Keratinocyte (primary cell): ENCODE data around the gene LGI4. TPM values are rescaled to one million over a fixed set of nuclear protein-coding genes. Genes with fewer than 3 reads are reported as not detected.
A peak's percentile ranks its signal among the peaks of the same experiment; 100 is the strongest.

ENCODE experiments used
- DNase-seq: peaks from one replicate; pipeline ENCODE4 v3.0.0-alpha.2; 2011; ENCODE audit warnings: low read depth, missing footprints, low spot score
- FAIRE-seq: peaks from 2 replicates; lab custom pipeline; 2011; peaks lifted over from hg19 to GRCh38; lab: Jason Lieb, UNC
- H2AFZ ChIP-seq: 2 replicates; pipeline ENCODE4 v1.6.0; 2012; ENCODE audit warnings: low read length, control low read depth, inconsistent platforms; ENCODE audit not compliant: control insufficient read depth
- H3K27ac ChIP-seq: 2 replicates; pipeline ENCODE4 v1.5.1; 2011; ENCODE audit warnings: low read length; ENCODE audit not compliant: control insufficient read depth, insufficient read depth
- H3K27me3 ChIP-seq: 3 replicates; pipeline ENCODE4 v1.6.0; 2011; ENCODE audit warnings: low read length; ENCODE audit not compliant: control insufficient read depth, insufficient read depth; ENCODE audit errors: extremely low read depth
- H3K36me3 ChIP-seq, 2 experiments: 2 replicates in 1 of 2; 3 replicates in 1 of 2; pipeline ENCODE4 v1.5.1; 2011; ENCODE audit warnings: low read length in 2 of 2, mild to moderate bottlenecking in 1 of 2; ENCODE audit not compliant: control insufficient read depth in 2 of 2, insufficient read depth in 2 of 2; ENCODE audit errors: extremely low read depth in 1 of 2
- H3K4me1 ChIP-seq: 3 replicates; pipeline ENCODE4 v1.5.1; 2011; ENCODE audit warnings: low read length; ENCODE audit not compliant: control insufficient read depth, insufficient read depth; ENCODE audit errors: extremely low read depth
- H3K4me2 ChIP-seq: 3 replicates; pipeline ENCODE4 v1.6.0; 2011; ENCODE audit warnings: low read depth, low read length; ENCODE audit not compliant: control insufficient read depth, insufficient read depth; ENCODE audit errors: extremely low read depth
- H3K4me3 ChIP-seq, 3 experiments: fragments of 200-600 bp in 1 of 3; sonication (generic) in 1 of 3; 2 replicates in 2 of 3; 3 replicates in 1 of 3; pipeline ENCODE4 v1.5.1; 2011 to 2016; ENCODE audit warnings: low read length in 3 of 3, mild to moderate bottlenecking in 3 of 3, control low read depth in 2 of 3, inconsistent platforms in 1 of 3, low read depth in 1 of 3, mixed read lengths in 1 of 3, mixed run types in 1 of 3, moderate library complexity in 1 of 3; ENCODE audit not compliant: control insufficient read depth in 2 of 3, insufficient read depth in 2 of 3; ENCODE audit errors: extremely low read depth in 1 of 3
- H3K79me2 ChIP-seq: 2 replicates; pipeline ENCODE4 v1.6.0; 2012; ENCODE audit warnings: low read length; ENCODE audit not compliant: control insufficient read depth, insufficient read depth
- H3K9ac ChIP-seq: 3 replicates; pipeline ENCODE4 v1.6.0; 2011; ENCODE audit warnings: low read length; ENCODE audit not compliant: control insufficient read depth, insufficient read depth; ENCODE audit errors: extremely low read depth
- H3K9me1 ChIP-seq: 3 replicates; pipeline ENCODE4 v1.6.0; 2011; ENCODE audit warnings: low read length; ENCODE audit not compliant: control insufficient read depth, insufficient read depth; ENCODE audit errors: extremely low read depth
- H3K9me3 ChIP-seq: 2 replicates; pipeline ENCODE4 v1.5.1; 2012; ENCODE audit warnings: low read depth, low read length; ENCODE audit not compliant: control insufficient read depth
- H4K20me1 ChIP-seq: 3 replicates; pipeline ENCODE4 v1.6.0; 2011; ENCODE audit warnings: low read length; ENCODE audit not compliant: control insufficient read depth, insufficient read depth; ENCODE audit errors: extremely low read depth
- EZH2 ChIP-seq: IDR thresholded peaks from one replicate; pipeline ENCODE4 v1.6.1; 2012; ENCODE audit warnings: inconsistent platforms, mild to moderate bottlenecking, low read length, moderate library complexity
- dilution Hi-C: fragments of 300-500 bp; cut with MboI; formaldehyde crosslinking; loops from one replicate; pipeline ENCODE4 v1.7.0; 2020; ENCODE audit warnings: low sequenced_read_pairs; ENCODE audit not compliant: extremely low pct_ligation_motif_present
- polyA plus RNA-seq, 5 experiments: library from polyadenylated mRNA; depleted of rRNA in 3 of 5; stranded (reverse) in 3 of 5; stranded (forward) in 1 of 5; unstranded in 1 of 5; fragments of >200 nt; gene quantifications; 1 replicate in 1 of 5; 2 replicates in 3 of 5; 3 replicates in 1 of 5; pipeline versions ENCODE4 v1.2.1 to v1.2.3, GENCODE V29; 2011 to 2012; ENCODE audit warnings: missing spikeins in 2 of 5, low read depth in 1 of 5, low replicate concordance in 1 of 5
- TF ChIP-seq, protein P1 (sequence below), 3 experiments: IDR thresholded peaks in 1 of 3; conservative IDR thresholded peaks in 1 of 3; optimal IDR thresholded peaks in 1 of 3; 2 replicates in 2 of 3; 3 replicates in 1 of 3; pipeline versions ENCODE3 to v1.5.1; 2011; ENCODE audit warnings: low read length in 3 of 3, mild to moderate bottlenecking in 3 of 3, moderate library complexity in 2 of 3, control low read depth in 1 of 3, inconsistent platforms in 1 of 3; ENCODE audit not compliant: insufficient read depth in 2 of 3; ENCODE audit errors: extremely low read depth in 1 of 3

The LGI4 gene
- polyA plus RNA-seq, 1 donor (not counting 4 experiments of a cell fraction or from before 2014, with no cell fraction given): 0.01 TPM

DNA sequence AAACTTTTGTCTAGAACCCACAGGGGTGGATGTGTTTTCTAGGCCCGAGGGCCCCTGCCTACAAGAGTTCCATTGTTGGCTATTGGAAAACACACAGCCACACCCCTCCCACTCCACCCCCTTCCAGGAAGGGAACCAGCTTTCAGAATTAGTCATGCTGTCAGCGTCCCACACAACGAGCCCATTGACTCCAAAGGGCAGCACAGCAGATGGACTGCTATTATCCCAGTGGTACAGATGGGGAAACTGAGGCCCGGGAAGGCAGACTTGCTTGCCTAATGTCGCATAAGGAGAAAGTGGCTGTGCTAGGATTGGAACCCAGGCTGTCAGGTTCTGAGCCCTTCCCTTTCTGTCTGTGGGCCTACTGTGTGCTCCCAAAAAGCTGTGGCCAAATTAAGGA is 27.3 kb downstream of the LGI4 start:
- H3K79me2 ChIP-seq: no peaks in the 10 kb centered on the region
- no peak overlapping the region for H3K4me3 ChIP-seq
- DNase-seq (peak; percentile 66), FAIRE-seq (peak; percentile 89)
- peaks cover 36% of the 10 kb centered on the region for H3K4me1 ChIP-seq
- no peaks in the 10 kb centered on the region for H3K9me3 ChIP-seq
- H3K4me2 ChIP-seq: peak overlapping the region; percentile 49
- peak overlapping the region; percentile 80 for H3K27ac ChIP-seq
- no peaks in the 10 kb centered on the region for H3K36me3 ChIP-seq
- no peak for TF ChIP-seq EZH2
- TF ChIP-seq, protein P1, sequence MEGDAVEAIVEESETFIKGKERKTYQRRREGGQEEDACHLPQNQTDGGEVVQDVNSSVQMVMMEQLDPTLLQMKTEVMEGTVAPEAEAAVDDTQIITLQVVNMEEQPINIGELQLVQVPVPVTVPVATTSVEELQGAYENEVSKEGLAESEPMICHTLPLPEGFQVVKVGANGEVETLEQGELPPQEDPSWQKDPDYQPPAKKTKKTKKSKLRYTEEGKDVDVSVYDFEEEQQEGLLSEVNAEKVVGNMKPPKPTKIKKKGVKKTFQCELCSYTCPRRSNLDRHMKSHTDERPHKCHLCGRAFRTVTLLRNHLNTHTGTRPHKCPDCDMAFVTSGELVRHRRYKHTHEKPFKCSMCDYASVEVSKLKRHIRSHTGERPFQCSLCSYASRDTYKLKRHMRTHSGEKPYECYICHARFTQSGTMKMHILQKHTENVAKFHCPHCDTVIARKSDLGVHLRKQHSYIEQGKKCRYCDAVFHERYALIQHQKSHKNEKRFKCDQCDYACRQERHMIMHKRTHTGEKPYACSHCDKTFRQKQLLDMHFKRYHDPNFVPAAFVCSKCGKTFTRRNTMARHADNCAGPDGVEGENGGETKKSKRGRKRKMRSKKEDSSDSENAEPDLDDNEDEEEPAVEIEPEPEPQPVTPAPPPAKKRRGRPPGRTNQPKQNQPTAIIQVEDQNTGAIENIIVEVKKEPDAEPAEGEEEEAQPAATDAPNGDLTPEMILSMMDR (optimal IDR thresholded peaks at IDR 0.05 in 1 of 3, IDR thresholded peaks at IDR 0.05 in 1 of 3, conservative IDR thresholded peaks at IDR 0.05 in 1 of 3; ENCODE audit: extremely low read depth in 1 of 3, insufficient read depth in 2 of 3, low read length in 3 of 3): no peak
- no peaks in the 10 kb centered on the region for H3K9me1 ChIP-seq
- no peaks in the 10 kb centered on the region for H3K27me3 ChIP-seq
- dilution Hi-C loops: no loop called here
- no peaks in the 10 kb centered on the region for H4K20me1 ChIP-seq
- H2AFZ ChIP-seq: peak overlapping the region; percentile 66
- peak overlapping the region; percentile 55 for H3K9ac ChIP-seq

DNA sequence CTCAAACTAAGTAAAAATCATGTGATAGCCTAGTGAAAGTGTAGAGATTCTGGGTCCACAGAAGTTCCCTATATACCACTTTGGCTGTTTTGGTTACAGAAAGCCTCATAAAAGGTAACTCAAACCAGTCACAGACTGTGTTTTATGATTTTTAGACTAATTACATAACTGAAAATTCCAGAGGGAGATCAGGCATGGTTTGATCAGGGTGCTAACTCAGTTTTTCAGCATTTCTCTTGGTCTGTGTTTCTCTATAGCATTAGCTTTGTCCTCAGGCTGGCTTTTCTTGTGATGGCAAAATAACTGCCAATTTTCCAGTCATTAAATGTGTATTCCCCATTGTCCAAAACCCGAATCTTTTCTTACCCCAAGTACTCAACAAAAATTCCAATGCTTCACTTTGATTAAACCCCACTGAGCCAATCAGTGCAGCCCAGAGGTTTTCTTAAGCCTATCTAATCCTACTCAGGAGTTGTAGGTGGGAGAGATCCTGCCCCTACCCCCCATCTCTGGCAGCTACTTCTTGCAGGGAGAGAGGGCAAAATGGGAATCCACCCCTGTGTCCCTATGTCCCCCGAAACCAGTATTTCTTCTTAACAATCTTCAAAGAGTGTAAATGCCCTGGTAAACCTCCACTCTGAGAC is 27.8 kb downstream of the LGI4 start:
- dilution Hi-C loops: no loop called here
- Histone ChIP-seq H3K4me2 (peak overlapping the region; percentile 49), H3K79me2 (no peaks in the 10 kb centered on the region), H3K4me3 (no peak overlapping the region), H3K9me1 (no peaks in the 10 kb centered on the region), H3K4me1 (peaks cover 36% of the 10 kb centered on the region), H3K9me3 (no peaks in the 10 kb centered on the region), H3K27me3 (no peaks in the 10 kb centered on the region), H3K27ac (peak overlapping the region; percentile 80), H4K20me1 (no peaks in the 10 kb centered on the region), H3K9ac (peak overlapping the region; percentile 55), H3K36me3 (no peaks in the 10 kb centered on the region), H2AFZ (peak overlapping the region; percentile 66)
- FAIRE-seq: peak; percentile 9
- no peak for DNase-seq
- TF ChIP-seq EZH2: no peak
- TF ChIP-seq, protein P1 (optimal IDR thresholded peaks at IDR 0.05 in 1 of 3, IDR thresholded peaks at IDR 0.05 in 1 of 3, conservative IDR thresholded peaks at IDR 0.05 in 1 of 3; ENCODE audit: extremely low read depth in 1 of 3, insufficient read depth in 2 of 3, low read length in 3 of 3): no peak
